Tongue (tissue), 2 donors: ENCODE measurements around the gene HCCS. TPM values are rescaled to one million over a fixed set of nuclear protein-coding genes. Genes with fewer than 3 reads are reported as not detected.

Experiments
- small RNA-seq: library from RNA; depleted of rRNA; stranded (forward); fragments of <200 nt; gene quantifications from one replicate; pipeline ENCODE3, GENCODE V24; 2014; ENCODE audit warnings: low replicate concordance
- total RNA-seq: library from RNA; depleted of rRNA; stranded (reverse); fragments of >200 nt; gene quantifications from one replicate; pipeline ENCODE4 v1.2.3, GENCODE V29; 2014

HCCS gene
- total RNA-seq, 1 donor from 2014 or later = 20.5 TPM

Small RNA genes lying within 50 kb of the gene (small RNA-seq; reads per million reads assigned to genes)
- not detected for gene RF00019
- gene RF02271 = not detected

Other genes starting within 250 kb of the HCCS start
- not detected for gene AMELX, start 182.1 kb downstream of the HCCS start, total RNA-seq